H1 (cell line): ENCODE measurements around the gene TMEM72. TPM values are rescaled to one million over a fixed set of nuclear protein-coding genes. Genes with fewer than 3 reads are reported as not detected.

ENCODE experiments used
- EP300 ChIP-seq, 2 experiments: IDR thresholded peaks; 1 replicate in 1 of 2; 2 replicates in 1 of 2; pipeline ENCODE4 v1.6.1; 2011 to 2012; ENCODE audit warnings: low read depth in 2 of 2, low read length in 2 of 2, mild to moderate bottlenecking in 2 of 2, borderline replicate concordance in 1 of 2, inconsistent platforms in 1 of 2, moderate library complexity in 1 of 2
- EZH2 ChIP-seq: fragments of 200-600 bp; sonication (generic); IDR thresholded peaks from 2 replicates; pipeline ENCODE4 v1.7.1; 2012; ENCODE audit warnings: low read depth, mild to moderate bottlenecking, moderate library complexity, low read length, inconsistent platforms; ENCODE audit not compliant: severe bottlenecking
- NANOG ChIP-seq: IDR thresholded peaks from 2 replicates; pipeline ENCODE4 v1.6.1; 2011; ENCODE audit warnings: low read length, low read depth, mild to moderate bottlenecking, inconsistent platforms; ENCODE audit not compliant: insufficient read depth, poor library complexity, severe bottlenecking
- POLR2AphosphoS5 ChIP-seq: IDR thresholded peaks from 2 replicates; pipeline ENCODE4 v1.6.1; 2011; ENCODE audit warnings: low read depth, low read length
- SAP30 ChIP-seq: fragments of 300-600 bp; sonication (generic); IDR thresholded peaks from 2 replicates; pipeline ENCODE4 v1.7.1; 2012; ENCODE audit warnings: low read length, moderate library complexity, mild to moderate bottlenecking, inconsistent platforms; ENCODE audit not compliant: insufficient read depth, insufficient replicate concordance
- SP2 ChIP-seq: IDR thresholded peaks from 2 replicates; pipeline ENCODE4 v1.6.1; 2012; ENCODE audit warnings: mild to moderate bottlenecking, low read length, inconsistent platforms
- SRF ChIP-seq: IDR thresholded peaks from 2 replicates; pipeline ENCODE4 v1.6.1; 2011; ENCODE audit warnings: mild to moderate bottlenecking, low read depth, low read length, moderate library complexity
- TAF7 ChIP-seq: optimal IDR thresholded peaks from 2 replicates; pipeline ENCODE3; 2011; ENCODE audit warnings: low read depth, mild to moderate bottlenecking, inconsistent platforms, low read length, moderate library complexity, borderline replicate concordance
- TEAD4 ChIP-seq: IDR thresholded peaks from 2 replicates; pipeline ENCODE4 v1.6.1; 2012; ENCODE audit warnings: low read depth, low read length, inconsistent platforms, mixed read lengths
- ZNF274 ChIP-seq: IDR thresholded peaks from 2 replicates; pipeline ENCODE4 v1.7.0; 2012; ENCODE audit warnings: low read length, borderline replicate concordance; ENCODE audit errors: extremely low read depth
- polyA plus RNA-seq, 7 experiments: library from polyadenylated mRNA; depleted of rRNA in 3 of 7; stranded (reverse) in 5 of 7; unstranded in 2 of 7; fragments of >200 nt in 5 of 7; fragments of 200-250 nt in 2 of 7; gene quantifications; 1 replicate in 5 of 7; 2 replicates in 1 of 7; 4 replicates in 1 of 7; pipeline versions ENCODE4 v1.2.1 to v1.2.3, GENCODE V29; 2011 to 2013; ENCODE audit warnings: missing spikeins in 2 of 7, mixed read lengths in 2 of 7
- total RNA-seq: library from RNA; stranded (reverse); fragmentation: NEBNext Ultra II Directional; extraction: Animal tissue kit (Norgen Biotek cat#: 25700); gene quantifications from 2 replicates; pipeline ENCODE4 v1.2.1, GENCODE V29; 2021
- TF ChIP-seq, protein P1 (sequence below): IDR thresholded peaks from 2 replicates; pipeline ENCODE4 v1.6.1; 2012; ENCODE audit warnings: inconsistent platforms

The TMEM72 gene
- total and polyA plus RNA-seq, 2 of the 8 experiments (the other 6 are each of a cell fraction or from before 2014, with no cell fraction given) = not detected

DNA sequence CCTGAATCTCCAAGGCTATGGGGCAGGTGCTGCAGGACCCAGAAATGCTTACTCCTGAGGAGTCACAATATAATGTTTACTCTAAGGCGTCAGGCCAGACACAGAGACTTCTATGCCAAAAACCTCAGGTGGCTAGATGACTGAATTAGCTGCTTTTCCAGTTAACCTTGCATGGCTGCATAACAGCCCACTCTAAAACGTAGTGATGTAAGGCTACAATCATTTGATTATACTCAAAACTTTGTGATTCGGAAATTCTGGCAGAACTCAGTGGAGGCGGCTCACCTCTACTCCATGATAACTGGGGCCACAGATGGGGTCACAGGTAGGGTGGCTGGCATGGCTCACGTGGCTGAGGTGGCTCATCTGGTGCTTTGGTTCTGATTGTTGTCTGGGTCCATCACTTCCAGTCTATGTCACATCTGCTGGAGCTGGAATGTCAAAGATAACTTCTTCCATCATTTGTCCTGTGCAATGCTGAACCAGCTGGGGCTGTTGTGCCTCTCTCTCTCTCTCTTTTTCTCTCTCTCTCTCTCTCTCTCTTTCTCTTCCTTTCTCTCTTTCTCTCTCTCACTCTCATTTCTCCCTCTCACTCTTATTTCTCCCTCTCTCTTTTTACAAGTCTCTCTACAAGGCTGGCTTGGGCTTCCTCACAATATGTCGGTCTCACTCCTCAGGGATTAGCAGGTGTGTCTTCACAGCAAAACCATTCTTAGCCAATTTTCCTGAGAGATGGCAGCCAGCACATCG lies 11.8 kb downstream of the TMEM72 start (continued):
- TF ChIP-seq POLR2AphosphoS5 (no peak), EZH2 (no peak), SAP30 (no peak), TEAD4 (no peak), EP300 (IDR thresholded peaks at IDR 0.05; ENCODE audit: borderline replicate concordance in 1 of 2, low read depth in 2 of 2, low read length in 2 of 2) (no peak), NANOG (no peak), SRF (no peak), TAF7 (no peak), SP2 (no peak), ZNF274 (no peak)
- TF ChIP-seq, protein P1, sequence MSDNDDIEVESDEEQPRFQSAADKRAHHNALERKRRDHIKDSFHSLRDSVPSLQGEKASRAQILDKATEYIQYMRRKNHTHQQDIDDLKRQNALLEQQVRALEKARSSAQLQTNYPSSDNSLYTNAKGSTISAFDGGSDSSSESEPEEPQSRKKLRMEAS = no peak
